PC-3 (cell line): Measurements from ENCODE around the gene GADD45B. TPM values are rescaled to one million over a fixed set of nuclear protein-coding genes. Genes with fewer than 3 reads are reported as not detected.

Source experiments
- ATAC-seq: fragments of 200-7000 bp; cut with Tn5 transposase; 2 replicates; pipeline ENCODE4 v1.9.1; 2020; ENCODE audit warnings: mild to moderate bottlenecking, moderate library complexity
- BruUV-seq: library from RNA; stranded (reverse); fragments of 400-500 nt; replicated peaks from 2 replicates; lab custom pipeline; 2021; lab: Mats Ljungman, UMichigan
- CTCF ChIA-PET: fragments of 300-600 bp; sonication (Branson Sonifier 250); formaldehyde crosslinking; loops from one replicate; lab custom pipeline; 2022; ENCODE audit warnings: antibody characterized with exemption; lab: Charles Lee
- POLR2A ChIA-PET: fragments of 300-600 bp; sonication (Branson Sonifier 250); formaldehyde crosslinking; loops from one replicate; lab custom pipeline; 2022; ENCODE audit warnings: antibody characterized with exemption; ENCODE audit not compliant: unreplicated experiment; lab: Charles Lee
- DNase-seq: peaks from one replicate; pipeline ENCODE4 v3.0.0-alpha.2; 2015
- H2AFZ ChIP-seq: fragments of 300-600 bp; sonication (generic); 2 replicates; pipeline ENCODE4 v1.6.0; 2016; ENCODE audit warnings: antibody characterized with exemption, low read length
- H3F3A ChIP-seq: fragments of 300-600 bp; sonication (generic); one replicate; pipeline ENCODE4 v1.6.0; 2017; ENCODE audit warnings: antibody characterized with exemption, low read length, control low read depth, mild to moderate bottlenecking; ENCODE audit not compliant: unreplicated experiment
- H3K27ac ChIP-seq: fragments of 300-600 bp; sonication (generic); 2 replicates; pipeline ENCODE4 v1.5.1; 2016; ENCODE audit warnings: mild to moderate bottlenecking, low read length
- H3K27me3 ChIP-seq: fragments of 300-600 bp; sonication (generic); 2 replicates; pipeline ENCODE4 v1.6.1; 2016; ENCODE audit warnings: low read length, mixed read lengths
- H3K36me3 ChIP-seq: fragments of 300-600 bp; sonication (generic); 2 replicates; pipeline ENCODE4 v1.6.1; 2016; ENCODE audit warnings: low read depth, mixed run types, low read length, mixed read lengths
- H3K4me1 ChIP-seq: fragments of 300-600 bp; sonication (generic); 2 replicates; pipeline ENCODE4 v1.5.1; 2016; ENCODE audit warnings: low read length; ENCODE audit not compliant: insufficient read depth
- H3K4me2 ChIP-seq: fragments of 300-600 bp; sonication (generic); 2 replicates; pipeline ENCODE4 v1.6.0; 2016; ENCODE audit warnings: low read length
- H3K4me3 ChIP-seq: fragments of 300-600 bp; sonication (generic); 2 replicates; pipeline ENCODE4 v1.5.1; 2016; ENCODE audit warnings: mild to moderate bottlenecking, low read length, mixed read lengths
- H3K79me2 ChIP-seq: fragments of 300-600 bp; sonication (generic); 2 replicates; pipeline ENCODE4 v1.6.1; 2017; ENCODE audit warnings: low read length, mixed read lengths
- H3K9ac ChIP-seq: fragments of 300-600 bp; sonication (generic); 2 replicates; pipeline ENCODE4 v1.6.0; 2016; ENCODE audit warnings: mild to moderate bottlenecking, low read length
- H3K9me2 ChIP-seq: fragments of 300-600 bp; sonication (generic); replicated peaks from 2 replicates; pipeline ENCODE4 v1.6.1; 2016; ENCODE audit warnings: mixed run types, low read length, mixed read lengths
- H3K9me3 ChIP-seq: fragments of 300-600 bp; sonication (generic); 2 replicates; pipeline ENCODE4 v1.6.1; 2016; ENCODE audit warnings: low read length, mixed read lengths
- H4K20me1 ChIP-seq: fragments of 300-600 bp; sonication (generic); 2 replicates; pipeline ENCODE4 v1.6.1; 2016; ENCODE audit warnings: low read length, mixed read lengths
- CTCF ChIP-seq: fragments of 300-600 bp; sonication (generic); conservative IDR thresholded peaks from 2 replicates; pipeline ENCODE4 v1.5.1; 2017; ENCODE audit warnings: antibody characterized with exemption, low read depth, mild to moderate bottlenecking, low read length
- EZH2 ChIP-seq: fragments of 300-600 bp; sonication (generic); IDR thresholded peaks from one replicate; pipeline ENCODE4 v1.6.1; 2017; ENCODE audit warnings: antibody characterized with exemption, mild to moderate bottlenecking, low read length; ENCODE audit not compliant: unreplicated experiment
- EZH2phosphoT487 ChIP-seq: fragments of 300-600 bp; sonication (generic); IDR thresholded peaks from 2 replicates; pipeline ENCODE4 v1.6.1; 2018; ENCODE audit warnings: mild to moderate bottlenecking, antibody characterized with exemption, low read length, borderline replicate concordance
- intact Hi-C: fragments of 100-400 bp; cut with micrococcal nuclease; formaldehyde crosslinking; loops from 2 replicates; pipeline ENCODE4 v1.9.0; 2023
- total RNA-seq: library from RNA; depleted of rRNA; stranded (reverse); fragments of >200 nt; gene quantifications from 2 replicates; pipeline ENCODE4 v1.2.3, GENCODE V29; 2014

GADD45B gene
- total RNA-seq, 1 experiment from 2014 or later, result 137 TPM

GRCh38 chr19:2481466-2481865 is 5.5 kb downstream of the GADD45B start:
- no peaks in the 10 kb centered on the region for H3F3A ChIP-seq
- CTCF ChIA-PET, result no interaction called here
- no peak overlapping the region for H3K27ac ChIP-seq
- H3K4me2 ChIP-seq, result no peak overlapping the region
- H4K20me1 ChIP-seq, result peaks cover 14% of the 10 kb centered on the region
- no peaks in the 10 kb centered on the region for H3K9me3 ChIP-seq
- no peak overlapping the region for H2AFZ ChIP-seq
- TF ChIP-seq EZH2, result no peak
- TF ChIP-seq EZH2phosphoT487, result no peak
- TF ChIP-seq CTCF, result no peak
- peaks cover 23% of the 10 kb centered on the region for H3K79me2 ChIP-seq
- DNase-seq (no peak), ATAC-seq (no peak)
- H3K4me3 ChIP-seq, result no peak overlapping the region
- POLR2A ChIA-PET, result no interaction called here
- H3K9ac ChIP-seq, result no peak overlapping the region
- no peaks in the 10 kb centered on the region for H3K9me2 ChIP-seq
- H3K4me1 ChIP-seq, result peaks cover 5% of the 10 kb centered on the region; the same call in 1 of the 2 replicates
- no peaks in the 10 kb centered on the region for H3K27me3 ChIP-seq
- intact Hi-C loops, result no loop called here
- no TSS peak for BruUV-seq
- peaks cover 14% of the 10 kb centered on the region for H3K36me3 ChIP-seq

DNA sequence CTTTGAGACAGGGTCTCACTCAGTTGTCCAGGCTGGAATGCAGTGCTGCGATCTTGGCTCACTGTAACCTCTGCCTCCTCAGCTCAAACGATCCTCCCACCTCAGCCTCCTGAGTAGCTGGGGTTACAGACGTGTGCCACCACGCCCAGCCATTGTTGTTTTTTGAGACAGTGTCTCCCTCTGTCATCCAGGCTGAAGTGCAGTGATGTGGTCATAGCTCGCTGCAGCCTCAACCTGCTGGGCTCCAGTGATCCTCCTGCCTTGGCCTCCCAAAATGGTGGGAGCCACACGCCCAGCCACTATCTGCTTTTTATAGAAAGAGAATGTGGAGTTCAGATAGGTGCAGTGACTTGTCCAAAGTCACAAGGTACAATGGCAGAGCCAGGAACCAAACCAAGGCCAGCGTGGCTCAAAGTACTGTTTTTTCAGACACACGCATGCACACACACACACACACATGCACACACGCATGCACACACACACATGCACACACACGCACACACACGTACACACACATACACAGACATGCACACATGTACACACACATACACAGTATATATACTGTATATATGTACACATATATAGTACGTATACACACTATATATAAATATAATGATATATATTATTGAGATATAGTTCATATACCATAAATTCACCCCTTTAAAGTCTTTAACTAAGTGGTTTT is 6.6 kb downstream of the GADD45B start:
- H4K20me1 ChIP-seq, result peaks cover 5% of the 10 kb centered on the region; the same call in 1 of the 2 replicates
- ATAC-seq (no peak), DNase-seq (no peak)
- POLR2A ChIA-PET, result no interaction called here
- no peak overlapping the region for H3K9ac ChIP-seq
- no peaks in the 10 kb centered on the region for H3F3A ChIP-seq
- intact Hi-C loops, result no loop called here
- no peaks in the 10 kb centered on the region for H3K9me2 ChIP-seq
- H3K4me1 ChIP-seq, result peaks cover 5% of the 10 kb centered on the region; the same call in 1 of the 2 replicates
- H3K4me2 ChIP-seq, result no peak overlapping the region
- H3K27me3 ChIP-seq, result no peaks in the 10 kb centered on the region
- TF ChIP-seq EZH2, result no peak
- H3K27ac ChIP-seq, result no peak overlapping the region
- peaks cover 13% of the 10 kb centered on the region for H3K79me2 ChIP-seq
- H3K9me3 ChIP-seq, result no peaks in the 10 kb centered on the region
- H3K36me3 ChIP-seq, result peaks cover 5% of the 10 kb centered on the region
- no peak overlapping the region for H3K4me3 ChIP-seq
- no peak overlapping the region for H2AFZ ChIP-seq
- CTCF ChIA-PET, result interaction anchor here (0.6 kb wide), 1 partner anchor 317 kb away, joined by 3 read pairs; no protein-coding TSS in a partner anchor
- BruUV-seq, result no TSS peak

DNA sequence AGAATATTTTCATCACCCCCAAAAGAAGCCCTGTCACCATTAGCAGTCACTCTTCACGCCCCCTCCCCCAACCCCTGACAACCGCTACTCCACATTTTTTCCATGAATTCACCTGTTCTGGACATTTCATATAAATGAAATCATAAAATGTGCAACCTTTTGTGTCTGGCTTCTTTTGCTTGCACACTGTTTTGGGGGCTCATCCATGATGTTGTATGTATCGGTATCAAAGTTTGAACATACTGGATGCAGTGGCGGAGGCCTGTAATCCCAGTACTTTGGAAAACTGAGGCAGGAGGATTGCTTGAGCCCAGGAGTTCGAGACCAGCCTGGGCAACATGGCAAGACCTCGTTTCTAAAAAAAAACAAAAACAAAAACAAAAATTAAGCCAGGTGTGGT is 7.2 kb downstream of the GADD45B start:
- intact Hi-C loops, result no loop called here
- Histone ChIP-seq H3K9ac (no peak overlapping the region), H3F3A (no peaks in the 10 kb centered on the region), H3K4me3 (no peak overlapping the region), H3K27me3 (no peaks in the 10 kb centered on the region), H3K4me1 (peaks cover 5% of the 10 kb centered on the region; the same call in 1 of the 2 replicates), H3K36me3 (no peaks in the 10 kb centered on the region; the same call in 1 of the 2 replicates), H3K9me2 (no peaks in the 10 kb centered on the region), H2AFZ (no peak overlapping the region), H3K79me2 (peaks cover 7% of the 10 kb centered on the region), H3K9me3 (no peaks in the 10 kb centered on the region), H3K27ac (no peak overlapping the region), H3K4me2 (no peak overlapping the region), H4K20me1 (no peaks in the 10 kb centered on the region)
- TF ChIP-seq EZH2, result no peak
- TF ChIP-seq EZH2phosphoT487, result no peak
- TF ChIP-seq CTCF, result no peak
- CTCF ChIA-PET, result no interaction called here
- POLR2A ChIA-PET, result no interaction called here
- no peak for DNase-seq
- no peak for ATAC-seq
- BruUV-seq, result no TSS peak
